Measurements from ENCODE around the gene TRMT2B. TPM values are rescaled to one million over a fixed set of nuclear protein-coding genes. Genes with fewer than 3 reads are reported as not detected.
"Not testable (repeated sequence)": the region's sequence is repeated elsewhere in the genome, so short reads cannot be mapped to it uniquely, and the experiment has no call there.

TRMT2B gene
- total RNA-seq, 1 donor from 2014 or later, result 20.5 TPM

GRCh38 chrX:101028562-101028961 lies 23.3 kb downstream of the TRMT2B start:
- H3K36me3 Mint-ChIP-seq (ENCODE audit: insufficient read depth), result peaks cover 21% of the 10 kb centered on the region
- H3K9me3 Mint-ChIP-seq (ENCODE audit: low read depth), result peaks cover 22% of the 10 kb centered on the region
- H3K4me3 Mint-ChIP-seq (ENCODE audit: low read depth), result no peak overlapping the region
- H3K27me3 Mint-ChIP-seq, result no peaks in the 10 kb centered on the region
- no peaks in the 10 kb centered on the region for H3K4me1 Mint-ChIP-seq (ENCODE audit: low read depth)
- no peak overlapping the region for H3K27ac Mint-ChIP-seq
- DNase-seq (ENCODE audit: low spot score, unreplicated experiment), result no peak
- TF ChIP-seq, protein P1, sequence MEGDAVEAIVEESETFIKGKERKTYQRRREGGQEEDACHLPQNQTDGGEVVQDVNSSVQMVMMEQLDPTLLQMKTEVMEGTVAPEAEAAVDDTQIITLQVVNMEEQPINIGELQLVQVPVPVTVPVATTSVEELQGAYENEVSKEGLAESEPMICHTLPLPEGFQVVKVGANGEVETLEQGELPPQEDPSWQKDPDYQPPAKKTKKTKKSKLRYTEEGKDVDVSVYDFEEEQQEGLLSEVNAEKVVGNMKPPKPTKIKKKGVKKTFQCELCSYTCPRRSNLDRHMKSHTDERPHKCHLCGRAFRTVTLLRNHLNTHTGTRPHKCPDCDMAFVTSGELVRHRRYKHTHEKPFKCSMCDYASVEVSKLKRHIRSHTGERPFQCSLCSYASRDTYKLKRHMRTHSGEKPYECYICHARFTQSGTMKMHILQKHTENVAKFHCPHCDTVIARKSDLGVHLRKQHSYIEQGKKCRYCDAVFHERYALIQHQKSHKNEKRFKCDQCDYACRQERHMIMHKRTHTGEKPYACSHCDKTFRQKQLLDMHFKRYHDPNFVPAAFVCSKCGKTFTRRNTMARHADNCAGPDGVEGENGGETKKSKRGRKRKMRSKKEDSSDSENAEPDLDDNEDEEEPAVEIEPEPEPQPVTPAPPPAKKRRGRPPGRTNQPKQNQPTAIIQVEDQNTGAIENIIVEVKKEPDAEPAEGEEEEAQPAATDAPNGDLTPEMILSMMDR (IDR thresholded peaks at IDR 0.05; ENCODE audit: unreplicated experiment), result no peak

DNA sequence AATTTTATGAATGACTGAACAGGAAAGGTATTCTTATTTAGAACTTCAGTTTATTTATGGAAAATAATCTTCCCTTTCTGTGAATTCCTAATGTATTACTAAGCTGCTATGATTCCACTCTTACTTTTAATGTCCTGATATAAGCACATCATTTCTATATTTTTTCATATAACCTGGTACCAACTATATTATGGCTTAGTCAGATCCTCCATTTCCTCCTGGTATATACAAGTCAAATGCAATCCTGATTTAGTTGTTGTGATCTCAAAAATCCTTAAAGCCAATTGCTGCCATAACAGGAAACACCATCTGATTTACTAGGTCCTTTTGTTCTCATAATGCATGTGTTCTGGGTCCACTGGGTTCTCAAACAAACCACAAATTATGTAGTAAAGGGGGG lies 26.8 kb downstream of the TRMT2B start:
- H3K9me3 Mint-ChIP-seq (ENCODE audit: low read depth), result peaks cover 24% of the 10 kb centered on the region

GRCh38 chrX:101022020-101022419 lies 29.9 kb downstream of the TRMT2B start:
- Mint-ChIP-seq H3K27ac (no peak overlapping the region), H3K9me3 (ENCODE audit: low read depth) (peaks cover 12% of the 10 kb centered on the region), H3K4me3 (ENCODE audit: low read depth) (no peak overlapping the region), H3K27me3 (no peaks in the 10 kb centered on the region), H3K36me3 (ENCODE audit: insufficient read depth) (peaks cover 21% of the 10 kb centered on the region), H3K4me1 (ENCODE audit: low read depth) (no peaks in the 10 kb centered on the region)
- no peak for DNase-seq (ENCODE audit: low spot score, unreplicated experiment)
- TF ChIP-seq, protein P1 (IDR thresholded peaks at IDR 0.05; ENCODE audit: unreplicated experiment), result no peak

More for the DNA sequence above, 26.8 kb downstream of the TRMT2B start:
- no peak overlapping the region for H3K27ac Mint-ChIP-seq
- no peak for DNase-seq (ENCODE audit: low spot score, unreplicated experiment)
- H3K27me3 Mint-ChIP-seq, result no peaks in the 10 kb centered on the region
- H3K36me3 Mint-ChIP-seq (ENCODE audit: insufficient read depth), result peaks cover 28% of the 10 kb centered on the region
- H3K4me1 Mint-ChIP-seq (ENCODE audit: low read depth), result no peaks in the 10 kb centered on the region
- H3K4me3 Mint-ChIP-seq (ENCODE audit: low read depth), result no peak overlapping the region
- TF ChIP-seq, protein P1 (IDR thresholded peaks at IDR 0.05; ENCODE audit: unreplicated experiment), result no peak

- DNase-seq (ENCODE audit: low spot score, unreplicated experiment); H3K27me3 Mint-ChIP-seq; H3K4me3 Mint-ChIP-seq (ENCODE audit: low read depth); H3K9me3 Mint-ChIP-seq (ENCODE audit: low read depth); H3K27ac Mint-ChIP-seq; H3K4me1 Mint-ChIP-seq (ENCODE audit: low read depth): not testable (repeated sequence)
- H3K36me3 Mint-ChIP-seq (ENCODE audit: insufficient read depth), result peaks cover 12% of the 10 kb centered on the region
Observed at GRCh38 chrX:101012031-101012430, 39.9 kb downstream of the TRMT2B start.

- peaks cover 6% of the 10 kb centered on the region for H3K9me3 Mint-ChIP-seq (ENCODE audit: low read depth)
- TF ChIP-seq, protein P1 (IDR thresholded peaks at IDR 0.05; ENCODE audit: unreplicated experiment), result no peak
- no peak overlapping the region for H3K4me3 Mint-ChIP-seq (ENCODE audit: low read depth)
- H3K36me3 Mint-ChIP-seq (ENCODE audit: insufficient read depth), result peaks cover 14% of the 10 kb centered on the region
- no peaks in the 10 kb centered on the region for H3K27me3 Mint-ChIP-seq
- H3K27ac Mint-ChIP-seq, result no peak overlapping the region
- no peak for DNase-seq (ENCODE audit: low spot score, unreplicated experiment)
- H3K4me1 Mint-ChIP-seq (ENCODE audit: low read depth), result no peaks in the 10 kb centered on the region
Observed at GRCh38 chrX:101009090-101009489, 42.8 kb downstream of the TRMT2B start.

GRCh38 chrX:100999451-100999850 lies 52.5 kb downstream of the TRMT2B start:
- no peak overlapping the region for H3K27ac Mint-ChIP-seq
- H3K36me3 Mint-ChIP-seq (ENCODE audit: insufficient read depth), result peaks cover 2% of the 10 kb centered on the region
- H3K9me3 Mint-ChIP-seq (ENCODE audit: low read depth), result peaks cover 3% of the 10 kb centered on the region
- no peak overlapping the region for H3K4me3 Mint-ChIP-seq (ENCODE audit: low read depth)
- TF ChIP-seq, protein P1 (IDR thresholded peaks at IDR 0.05; ENCODE audit: unreplicated experiment), result no peak
- no peak for DNase-seq (ENCODE audit: low spot score, unreplicated experiment)
- no peaks in the 10 kb centered on the region for H3K27me3 Mint-ChIP-seq
- no peaks in the 10 kb centered on the region for H3K4me1 Mint-ChIP-seq (ENCODE audit: low read depth)
